Skeletal muscle tissue (tissue), 3 donors: Measurements from ENCODE around the gene MTCL3.
A peak's percentile ranks its signal among the peaks of the same experiment; 100 is the strongest.

Experiments used
- H3K27ac ChIP-seq: one replicate; pipeline ENCODE4 v1.7.0; 2013; ENCODE audit warnings: mild to moderate bottlenecking, low read depth, low read length, inconsistent platforms
- H3K27me3 ChIP-seq, 3 donors: one replicate each; pipeline ENCODE4 v1.7.0; 2013; ENCODE audit warnings: low read length in 3 of 3; ENCODE audit not compliant: control insufficient read depth in 3 of 3, insufficient read depth in 3 of 3
- H3K36me3 ChIP-seq, 3 donors: one replicate each; pipeline ENCODE4 v1.7.0; 2013; ENCODE audit warnings: low read length in 3 of 3; ENCODE audit not compliant: control insufficient read depth in 3 of 3, insufficient read depth in 3 of 3
- H3K4me1 ChIP-seq, 3 donors: one replicate each; pipeline ENCODE4 v1.7.0; 2013; ENCODE audit warnings: low read length in 3 of 3, mild to moderate bottlenecking in 3 of 3; ENCODE audit not compliant: control insufficient read depth in 3 of 3, insufficient read depth in 3 of 3
- H3K4me3 ChIP-seq, 3 donors: one replicate each; pipeline ENCODE4 v1.7.0; 2013; ENCODE audit warnings: low read length in 3 of 3
- H3K9ac ChIP-seq, 3 donors: one replicate each; pipeline ENCODE4 v1.7.0; 2013; ENCODE audit warnings: low read length in 3 of 3, mild to moderate bottlenecking in 3 of 3, moderate library complexity in 2 of 3, low read depth in 1 of 3
- H3K9me3 ChIP-seq, 3 donors: one replicate each; pipeline ENCODE4 v1.7.0; 2013; ENCODE audit warnings: low read length in 3 of 3; ENCODE audit not compliant: control insufficient read depth in 3 of 3
- donor health status: Osteomylitis.

MTCL3 gene

DNA sequence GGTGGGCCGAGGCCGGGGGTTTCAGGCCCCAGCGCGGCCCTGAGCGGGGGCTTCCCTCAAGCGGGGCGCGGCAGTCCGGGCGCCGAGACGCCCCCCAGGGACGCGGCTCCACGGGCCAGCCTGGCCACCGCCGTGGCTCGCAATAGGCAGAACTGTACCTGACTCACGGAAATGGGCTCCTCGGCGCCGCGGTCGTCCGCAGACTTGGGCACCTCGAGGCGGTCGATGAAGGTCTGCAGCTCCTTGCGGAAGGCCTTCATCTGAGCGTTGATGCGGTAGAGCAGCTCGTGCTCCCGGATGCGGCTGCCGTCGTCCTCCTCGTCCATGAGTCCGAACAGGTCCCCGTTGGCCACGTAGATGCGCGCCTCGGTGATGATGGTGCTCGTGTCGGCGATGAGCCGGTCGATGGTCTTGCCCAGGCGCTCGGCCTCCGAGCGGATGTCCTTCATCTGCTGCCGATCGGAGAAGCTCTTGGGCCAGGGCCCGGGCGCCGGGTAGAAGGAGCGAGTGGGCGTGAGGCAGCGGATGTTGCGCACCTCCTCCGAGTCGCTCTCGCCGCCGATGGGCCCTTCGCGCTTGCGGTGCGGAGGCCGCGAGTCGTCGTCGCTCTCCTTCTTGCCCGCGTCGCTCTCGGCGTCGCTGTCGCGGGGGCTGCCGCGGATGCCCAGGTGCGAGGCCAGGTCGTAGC, 43.9 kb downstream of the MTCL3 start:
- Histone ChIP-seq H3K4me1 (no peaks in the 10 kb centered on the region), H3K9me3 (no peaks in the 10 kb centered on the region), H3K27me3 (peaks cover 0 to 5% (median 0%) of the 10 kb centered on the region in 3 donors), H3K36me3 (no peaks in the 10 kb centered on the region), H3K27ac (no peak overlapping the region), H3K4me3 (no peak overlapping the region), H3K9ac (no peak overlapping the region)

DNA sequence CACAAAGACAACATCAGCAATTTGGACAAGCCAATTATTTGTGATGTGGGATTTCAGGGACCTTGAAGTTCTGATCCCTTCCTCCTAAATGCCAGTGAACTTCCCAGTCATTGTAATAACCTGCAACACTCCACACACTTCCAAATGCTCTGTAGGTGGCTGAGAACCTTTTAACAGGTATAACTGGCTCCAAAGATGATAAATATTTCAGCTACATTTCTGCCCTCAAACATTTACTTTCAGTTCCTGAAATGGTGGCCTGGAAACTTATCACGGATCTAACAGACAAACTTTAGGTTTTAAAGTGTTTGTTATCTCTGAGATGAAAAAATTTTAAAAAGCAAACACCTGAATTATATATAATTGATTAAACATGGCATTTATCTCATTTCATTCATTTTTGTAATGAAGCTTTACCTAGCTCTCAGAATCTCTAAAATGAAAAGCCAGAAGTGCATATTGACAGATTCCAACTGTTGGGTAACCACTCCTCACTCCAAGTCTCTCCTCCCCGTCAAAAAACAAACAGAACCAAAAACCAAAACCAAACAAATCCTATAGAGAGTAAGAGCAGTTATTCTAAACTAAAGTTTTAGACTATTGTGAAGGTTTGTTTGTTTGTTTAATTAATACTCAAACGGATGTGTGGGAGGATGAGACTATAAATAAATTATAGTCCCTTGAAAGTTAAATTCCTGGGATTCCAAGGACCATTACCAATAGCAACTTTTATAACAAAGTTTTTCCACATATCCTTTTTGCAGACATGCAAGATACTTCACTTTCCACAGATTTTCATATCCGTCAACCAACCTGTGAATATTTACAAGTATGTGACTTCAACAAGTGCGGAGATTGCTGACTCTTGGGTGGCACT, 47.5 kb downstream of the MTCL3 start:
- no peak overlapping the region for H3K9ac ChIP-seq
- no peak overlapping the region for H3K4me3 ChIP-seq
- H3K9me3 ChIP-seq, result no peaks in the 10 kb centered on the region
- no peaks in the 10 kb centered on the region for H3K36me3 ChIP-seq
- no peak overlapping the region for H3K27ac ChIP-seq
- peaks cover 0 to 5% (median 0%) of the 10 kb centered on the region in 3 donors for H3K27me3 ChIP-seq
- H3K4me1 ChIP-seq, result no peaks in the 10 kb centered on the region

DNA sequence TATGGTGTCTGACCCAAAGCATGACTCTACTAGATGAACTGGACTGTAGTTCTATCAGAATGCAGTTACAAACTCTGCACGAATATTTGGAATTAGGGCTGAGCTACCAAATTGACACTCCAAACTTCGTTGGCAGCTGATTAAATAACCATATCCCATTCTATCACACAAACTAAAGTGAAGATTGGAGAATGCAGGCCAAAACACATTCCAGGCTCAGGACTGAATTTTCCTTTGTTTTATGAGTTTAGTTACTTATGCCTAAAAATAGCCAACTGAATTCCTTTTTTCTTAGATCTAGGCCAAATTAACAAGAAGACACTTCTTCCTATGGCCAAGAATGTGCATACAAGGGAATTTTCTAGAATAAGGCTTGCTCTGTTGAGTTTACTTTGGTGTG, 50.2 kb downstream of the MTCL3 start:
- H3K27me3 ChIP-seq, result no peaks in the 10 kb centered on the region
- no peak overlapping the region for H3K4me3 ChIP-seq
- no peaks in the 10 kb centered on the region for H3K9me3 ChIP-seq
- peaks cover 0 to 9% (median 4%) of the 10 kb centered on the region in 3 donors for H3K4me1 ChIP-seq
- H3K36me3 ChIP-seq, result no peaks in the 10 kb centered on the region
- H3K27ac ChIP-seq, result no peak overlapping the region
- no peak overlapping the region for H3K9ac ChIP-seq

DNA sequence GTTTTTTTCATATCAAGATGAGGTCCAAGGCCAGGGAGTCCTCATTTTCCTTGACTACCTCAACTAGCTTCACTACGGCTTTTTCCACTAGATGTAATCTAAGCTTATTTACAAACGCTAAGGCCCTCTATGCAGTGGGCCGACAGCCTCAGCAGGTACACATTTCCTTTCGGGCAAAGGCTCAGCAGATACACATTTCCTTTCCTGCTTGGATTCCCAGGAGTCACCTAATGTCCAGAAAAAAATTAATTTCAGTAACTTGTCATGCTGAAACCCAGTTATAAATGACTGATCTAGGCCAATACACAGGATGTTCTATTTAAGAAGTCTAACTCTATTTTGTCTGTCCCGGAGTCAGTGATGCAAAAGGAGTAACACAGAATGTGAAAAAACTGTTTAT, 52.7 kb downstream of the MTCL3 start:
- H3K9me3 ChIP-seq, result no peaks in the 10 kb centered on the region
- no peak overlapping the region for H3K27ac ChIP-seq
- H3K36me3 ChIP-seq, result no peaks in the 10 kb centered on the region
- H3K4me1 ChIP-seq, result peaks cover 2 to 11% (median 8%) of the 10 kb centered on the region in 3 donors
- H3K9ac ChIP-seq, result no peak overlapping the region
- H3K4me3 ChIP-seq, result no peak overlapping the region
- no peaks in the 10 kb centered on the region for H3K27me3 ChIP-seq

DNA sequence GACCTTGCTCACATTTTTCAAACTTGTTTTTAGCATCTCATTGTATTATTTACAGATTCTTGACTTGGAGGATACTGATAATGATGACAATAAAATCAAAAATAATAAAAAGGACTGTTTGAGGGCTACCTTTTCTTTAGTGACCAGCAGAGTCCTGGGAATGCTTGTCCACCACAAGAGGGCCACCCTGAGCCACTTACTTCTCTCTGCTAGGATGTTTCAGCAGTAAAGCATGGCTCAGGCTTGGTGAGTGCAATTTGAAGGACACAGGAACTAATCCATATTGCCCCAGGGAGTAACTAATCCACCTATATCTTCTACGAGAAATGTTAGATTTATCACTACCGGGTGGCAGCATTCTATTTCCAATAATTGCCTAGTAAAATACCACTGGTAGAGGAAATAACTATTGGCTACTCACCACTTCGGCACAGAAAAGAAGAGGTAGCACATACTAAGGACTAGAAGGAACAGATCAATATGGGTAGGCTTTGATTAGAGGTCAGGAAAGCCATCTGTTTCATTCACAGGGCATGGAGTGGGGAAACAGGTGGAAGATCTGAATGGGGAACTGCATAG, 54.2 kb downstream of the MTCL3 start:
- peak overlapping the region; percentile 68 for H3K27ac ChIP-seq

DNA sequence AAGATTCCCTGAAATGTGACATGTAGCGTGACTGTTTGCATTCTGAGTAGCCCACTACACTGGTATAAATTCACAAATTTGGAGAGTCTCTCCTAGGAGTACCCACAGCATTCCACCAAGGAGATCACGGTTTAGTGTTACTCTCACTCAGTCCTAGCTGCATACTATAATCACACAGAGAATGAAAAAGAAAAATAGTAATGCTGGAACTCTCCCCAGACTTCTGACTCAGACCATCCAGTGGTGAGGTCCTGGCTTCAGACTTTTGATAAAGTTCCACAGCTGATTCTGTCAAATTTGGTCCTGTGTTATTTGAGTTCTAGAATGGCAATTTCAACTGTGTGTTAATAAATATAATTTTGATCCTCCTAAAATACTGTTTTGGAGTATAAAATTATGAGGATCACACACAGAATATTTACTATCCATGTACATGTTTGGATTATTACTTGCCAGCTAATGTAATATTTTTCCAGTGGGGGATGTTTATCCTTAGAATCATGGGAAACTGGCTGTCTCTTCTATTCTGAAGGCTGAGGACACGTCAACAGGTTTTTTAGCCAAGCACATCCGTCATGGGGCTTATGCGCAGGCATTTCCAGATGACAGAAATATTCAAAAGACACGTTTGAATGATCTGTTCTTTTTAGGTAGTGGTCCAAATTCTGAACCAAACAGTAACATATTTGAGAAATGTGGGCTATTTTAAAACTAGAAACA, 54.8 kb downstream of the MTCL3 start:
- Histone ChIP-seq H3K9ac (peak overlapping the region in 1 of 3 donors; percentile 1), H3K4me3 (no peak overlapping the region), H3K36me3 (no peaks in the 10 kb centered on the region), H3K4me1 (peaks cover 11 to 15% (median 13%) of the 10 kb centered on the region in 3 donors), H3K27me3 (no peaks in the 10 kb centered on the region), H3K27ac (peak overlapping the region; percentile 68), H3K9me3 (no peaks in the 10 kb centered on the region)

More for the DNA sequence above, 54.2 kb downstream of the MTCL3 start:
- H3K4me3 ChIP-seq, result no peak overlapping the region
- H3K4me1 ChIP-seq, result peaks cover 4 to 12% (median 8%) of the 10 kb centered on the region in 3 donors
- H3K36me3 ChIP-seq, result no peaks in the 10 kb centered on the region
- H3K27me3 ChIP-seq, result no peaks in the 10 kb centered on the region
- no peaks in the 10 kb centered on the region for H3K9me3 ChIP-seq
- H3K9ac ChIP-seq, result no peak overlapping the region

DNA sequence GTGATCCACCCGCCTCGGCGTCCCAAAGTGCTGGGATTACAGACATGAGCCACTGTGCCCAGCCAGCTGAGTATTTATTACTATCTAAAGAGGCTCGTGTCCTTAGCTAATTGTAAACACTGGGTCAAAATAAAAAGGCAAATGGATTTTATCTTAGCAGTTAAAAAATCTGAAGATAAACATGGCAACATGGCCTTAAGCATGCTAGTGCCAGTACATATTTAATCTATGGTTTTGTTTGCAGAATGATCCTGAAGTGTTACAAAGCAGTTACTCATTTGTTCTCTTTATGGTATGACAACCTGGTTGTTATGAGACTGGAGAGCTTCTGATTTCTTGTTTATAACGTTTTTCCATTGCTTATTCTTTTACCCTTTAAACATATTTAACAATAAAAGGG, 56.1 kb downstream of the MTCL3 start:
- peaks cover 13 to 15% (median 13%) of the 10 kb centered on the region in 3 donors for H3K4me1 ChIP-seq
- no peaks in the 10 kb centered on the region for H3K9me3 ChIP-seq
- no peaks in the 10 kb centered on the region for H3K36me3 ChIP-seq
- H3K4me3 ChIP-seq, result no peak overlapping the region
- no peak overlapping the region for H3K9ac ChIP-seq
- H3K27me3 ChIP-seq, result no peaks in the 10 kb centered on the region
- peak overlapping the region; percentile 71 for H3K27ac ChIP-seq

DNA sequence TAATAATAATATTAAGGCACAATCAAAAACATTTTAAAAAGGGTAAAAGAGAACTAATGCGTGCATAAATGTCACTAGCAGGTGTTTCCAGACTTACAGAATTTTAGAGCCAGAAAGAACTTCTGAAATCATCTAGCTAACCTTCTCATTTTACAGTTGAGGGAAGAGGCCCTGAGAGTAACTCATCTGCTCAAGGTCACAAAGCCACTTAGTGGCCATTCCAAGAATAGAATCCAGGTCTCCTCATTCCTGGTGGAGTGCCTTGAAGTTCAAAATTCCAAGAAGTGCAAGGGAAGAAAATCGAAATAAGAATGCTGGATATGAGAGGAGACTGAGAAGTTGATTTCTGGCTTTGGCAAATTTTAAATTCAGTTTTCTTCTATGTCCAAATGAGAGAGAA, 56.8 kb downstream of the MTCL3 start:
- peaks cover 13 to 17% (median 15%) of the 10 kb centered on the region in 3 donors for H3K4me1 ChIP-seq
- no peaks in the 10 kb centered on the region for H3K9me3 ChIP-seq
- peak overlapping the region; percentile 71 for H3K27ac ChIP-seq
- no peak overlapping the region for H3K9ac ChIP-seq
- no peaks in the 10 kb centered on the region for H3K36me3 ChIP-seq
- no peaks in the 10 kb centered on the region for H3K27me3 ChIP-seq
- H3K4me3 ChIP-seq, result peak overlapping the region in 2 of 3 donors; percentile 13 to 25

DNA sequence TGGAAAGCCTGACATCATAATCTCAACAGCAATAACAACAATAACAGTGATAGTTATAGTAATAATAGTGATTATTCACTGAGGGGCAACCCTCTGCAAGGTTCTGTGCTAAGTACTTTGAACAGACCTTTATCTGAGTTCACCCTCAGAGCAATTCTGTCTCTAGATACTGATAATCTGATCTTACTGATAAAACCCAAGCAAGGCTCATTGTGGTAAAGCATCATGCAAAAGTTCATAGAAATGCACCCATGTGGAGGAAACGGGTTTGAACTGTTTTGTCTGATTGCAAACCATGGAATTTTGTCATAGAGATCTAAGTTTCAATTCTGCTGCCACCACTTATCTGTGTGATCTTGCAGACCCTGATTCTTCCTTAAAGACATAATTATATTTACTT, 58.7 kb downstream of the MTCL3 start:
- Histone ChIP-seq H3K4me3 (no peak overlapping the region), H3K36me3 (no peaks in the 10 kb centered on the region), H3K27me3 (no peaks in the 10 kb centered on the region), H3K9me3 (no peaks in the 10 kb centered on the region), H3K9ac (no peak overlapping the region), H3K4me1 (peaks cover 13 to 21% (median 19%) of the 10 kb centered on the region in 3 donors), H3K27ac (peak overlapping the region; percentile 94)
